MCF 10A (cell line): ENCODE results near the gene PXDC1. TPM values are rescaled to one million over a fixed set of nuclear protein-coding genes. Genes with fewer than 3 reads are reported as not detected.

Experiments used
- BruUV-seq: library from RNA; stranded (reverse); fragments of 400-500 nt; replicated peaks from 2 replicates; lab custom pipeline; 2021; lab: Mats Ljungman, UMichigan
- CTCF ChIA-PET: fragments of 300-600 bp; sonication (Branson Sonifier 250); formaldehyde crosslinking; extraction: SDS; loops from one replicate; lab custom pipeline; 2021; ENCODE audit warnings: antibody characterized with exemption, inconsistent platforms; lab: Yijun Ruan, JAX
- POLR2A ChIA-PET: fragments of 300-600, 350-650 bp; sonication (Branson Sonifier 250); formaldehyde crosslinking; extraction: SDS; loops from one replicate; lab custom pipeline; 2020; ENCODE audit warnings: antibody characterized with exemption, inconsistent platforms; lab: Yijun Ruan, JAX
- DNase-seq: peaks from one replicate; pipeline ENCODE4 v3.0.0-alpha.2; 2018; ENCODE audit not compliant: unreplicated experiment
- H3K27ac Mint-ChIP-seq: one replicate; pipeline ENCODE4 v1.8.0; 2022; ENCODE audit warnings: mild to moderate bottlenecking, low read depth, mixed read lengths; ENCODE audit not compliant: unreplicated experiment
- H3K27me3 Mint-ChIP-seq: one replicate; pipeline ENCODE4 v1.8.0; 2022; ENCODE audit warnings: mixed read lengths; ENCODE audit not compliant: insufficient read depth, unreplicated experiment
- H3K36me3 Mint-ChIP-seq: one replicate; pipeline ENCODE4 v1.8.0; 2022; ENCODE audit warnings: mild to moderate bottlenecking, moderate library complexity, mixed read lengths; ENCODE audit not compliant: insufficient read depth, unreplicated experiment
- H3K4me1 Mint-ChIP-seq: one replicate; pipeline ENCODE4 v1.8.0; 2022; ENCODE audit warnings: mixed read lengths; ENCODE audit not compliant: insufficient read depth, unreplicated experiment
- H3K4me3 Mint-ChIP-seq: one replicate; pipeline ENCODE4 v1.8.0; 2022; ENCODE audit warnings: mild to moderate bottlenecking, moderate library complexity, mixed read lengths; ENCODE audit not compliant: unreplicated experiment
- H3K9me3 Mint-ChIP-seq: one replicate; pipeline ENCODE4 v1.8.0; 2022; ENCODE audit warnings: mixed read lengths; ENCODE audit not compliant: unreplicated experiment
- intact Hi-C: fragments of 100-400 bp; cut with micrococcal nuclease; formaldehyde crosslinking; loops from 2 replicates; pipeline ENCODE4 v1.14.1; 2022
- total RNA-seq: library from RNA; stranded (reverse); gene quantifications from 2 replicates; pipeline ENCODE4 v1.2.3, GENCODE V29; 2022
- TF ChIP-seq, protein P1 (sequence below): fragments of 200-600 bp; IDR thresholded peaks from one replicate; pipeline ENCODE4 v1.8.0; 2022; ENCODE audit warnings: antibody characterized with exemption, mild to moderate bottlenecking; ENCODE audit not compliant: unreplicated experiment

PXDC1 gene
- total RNA-seq, 1 experiment from 2014 or later: 48.1 TPM

DNA sequence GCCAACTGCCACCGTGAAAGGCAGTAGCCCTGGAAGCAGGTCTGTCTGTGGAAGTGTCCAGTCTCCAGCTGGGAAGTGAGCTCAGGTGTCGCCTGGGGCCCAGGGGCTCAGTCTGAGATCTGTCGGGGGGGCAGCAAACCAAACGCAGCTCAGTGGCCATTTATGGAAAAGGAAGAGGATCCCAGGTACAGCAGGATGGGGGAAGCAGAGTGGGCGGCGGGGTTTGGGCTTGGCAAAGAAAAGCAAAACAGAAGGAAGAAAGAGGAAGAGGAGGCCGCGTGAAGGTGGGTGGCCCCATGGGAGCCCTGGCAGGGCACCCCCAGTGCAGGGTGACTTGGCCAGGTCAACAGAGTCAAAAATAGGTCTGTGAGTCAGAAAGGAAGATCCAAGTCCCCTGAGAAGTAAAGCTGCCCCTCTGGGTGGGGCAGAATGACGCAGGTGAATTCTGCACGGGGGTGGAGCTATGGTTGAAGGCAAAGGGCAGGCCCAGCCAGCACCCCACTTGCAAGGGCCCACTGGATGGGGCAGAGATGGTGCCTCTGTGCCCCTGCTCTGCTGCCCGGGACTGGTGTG lies 5.3 kb downstream of the PXDC1 start:
- Mint-ChIP-seq H3K9me3 (no peaks in the 10 kb centered on the region), H3K4me3 (no peak overlapping the region), H3K4me1 (peaks cover 50% of the 10 kb centered on the region), H3K27me3 (no peaks in the 10 kb centered on the region), H3K27ac (no peak overlapping the region), H3K36me3 (peaks cover 7% of the 10 kb centered on the region)
- intact Hi-C loops: no loop called here
- TF ChIP-seq, protein P1, sequence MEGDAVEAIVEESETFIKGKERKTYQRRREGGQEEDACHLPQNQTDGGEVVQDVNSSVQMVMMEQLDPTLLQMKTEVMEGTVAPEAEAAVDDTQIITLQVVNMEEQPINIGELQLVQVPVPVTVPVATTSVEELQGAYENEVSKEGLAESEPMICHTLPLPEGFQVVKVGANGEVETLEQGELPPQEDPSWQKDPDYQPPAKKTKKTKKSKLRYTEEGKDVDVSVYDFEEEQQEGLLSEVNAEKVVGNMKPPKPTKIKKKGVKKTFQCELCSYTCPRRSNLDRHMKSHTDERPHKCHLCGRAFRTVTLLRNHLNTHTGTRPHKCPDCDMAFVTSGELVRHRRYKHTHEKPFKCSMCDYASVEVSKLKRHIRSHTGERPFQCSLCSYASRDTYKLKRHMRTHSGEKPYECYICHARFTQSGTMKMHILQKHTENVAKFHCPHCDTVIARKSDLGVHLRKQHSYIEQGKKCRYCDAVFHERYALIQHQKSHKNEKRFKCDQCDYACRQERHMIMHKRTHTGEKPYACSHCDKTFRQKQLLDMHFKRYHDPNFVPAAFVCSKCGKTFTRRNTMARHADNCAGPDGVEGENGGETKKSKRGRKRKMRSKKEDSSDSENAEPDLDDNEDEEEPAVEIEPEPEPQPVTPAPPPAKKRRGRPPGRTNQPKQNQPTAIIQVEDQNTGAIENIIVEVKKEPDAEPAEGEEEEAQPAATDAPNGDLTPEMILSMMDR: no peak
- no TSS peak for BruUV-seq
- CTCF ChIA-PET: interaction anchor here (0.6 to 4.5 kb wide), 13 partner anchors 51 to 464 kb away, joined by 3 to 41 read pairs (median 4); partner anchors contain the start of gene FAM50B
- POLR2A ChIA-PET: interaction anchor here (0.6 to 1.2 kb wide), 4 partner anchors 36 to 287 kb away, joined by 3 read pairs; no protein-coding TSS in a partner anchor
- DNase-seq: no peak

DNA sequence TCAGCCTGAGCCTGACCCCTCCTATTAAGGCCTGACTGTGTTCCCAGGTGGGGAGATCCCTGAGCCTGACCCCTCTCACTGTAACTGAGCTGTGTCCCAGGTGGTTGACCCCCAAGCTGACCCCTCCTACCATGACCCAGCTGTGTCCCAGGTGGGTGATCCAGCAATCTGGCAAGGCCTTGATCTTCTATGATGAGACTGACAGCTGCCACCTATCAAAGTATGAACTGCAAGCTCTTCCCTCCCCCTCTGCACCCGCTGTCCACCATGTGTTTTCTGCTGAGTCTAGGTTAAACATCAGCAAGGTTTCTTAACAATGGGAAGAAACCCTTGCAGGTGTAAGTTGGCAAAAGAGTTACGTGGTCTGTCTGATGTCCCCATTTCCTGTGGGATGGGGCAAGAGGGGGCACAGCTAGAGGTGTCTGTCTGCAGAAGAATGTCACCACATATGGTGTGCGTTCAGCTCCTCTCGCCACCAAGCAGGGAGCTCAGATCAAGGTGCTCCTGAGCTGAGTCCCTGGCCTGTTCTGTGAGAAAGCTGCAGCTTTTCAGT lies 5.9 kb downstream of the PXDC1 start:
- ChIA-PET CTCF (interaction anchor here (0.6 to 4.5 kb wide), 12 partner anchors 51 to 606 kb away, joined by 3 to 41 read pairs (median 4); partner anchors contain the start of gene FAM50B), POLR2A (interaction anchor here (0.6 to 1.2 kb wide), 4 partner anchors 36 to 287 kb away, joined by 3 read pairs; no protein-coding TSS in a partner anchor)
- no peak overlapping the region for H3K4me3 Mint-ChIP-seq
- peaks cover 7% of the 10 kb centered on the region for H3K36me3 Mint-ChIP-seq
- H3K27me3 Mint-ChIP-seq: no peaks in the 10 kb centered on the region
- H3K27ac Mint-ChIP-seq: no peak overlapping the region
- no peak for DNase-seq
- BruUV-seq: no TSS peak
- no peaks in the 10 kb centered on the region for H3K9me3 Mint-ChIP-seq
- H3K4me1 Mint-ChIP-seq: peaks cover 50% of the 10 kb centered on the region
- intact Hi-C loops: no loop called here
- TF ChIP-seq, protein P1: no peak

DNA sequence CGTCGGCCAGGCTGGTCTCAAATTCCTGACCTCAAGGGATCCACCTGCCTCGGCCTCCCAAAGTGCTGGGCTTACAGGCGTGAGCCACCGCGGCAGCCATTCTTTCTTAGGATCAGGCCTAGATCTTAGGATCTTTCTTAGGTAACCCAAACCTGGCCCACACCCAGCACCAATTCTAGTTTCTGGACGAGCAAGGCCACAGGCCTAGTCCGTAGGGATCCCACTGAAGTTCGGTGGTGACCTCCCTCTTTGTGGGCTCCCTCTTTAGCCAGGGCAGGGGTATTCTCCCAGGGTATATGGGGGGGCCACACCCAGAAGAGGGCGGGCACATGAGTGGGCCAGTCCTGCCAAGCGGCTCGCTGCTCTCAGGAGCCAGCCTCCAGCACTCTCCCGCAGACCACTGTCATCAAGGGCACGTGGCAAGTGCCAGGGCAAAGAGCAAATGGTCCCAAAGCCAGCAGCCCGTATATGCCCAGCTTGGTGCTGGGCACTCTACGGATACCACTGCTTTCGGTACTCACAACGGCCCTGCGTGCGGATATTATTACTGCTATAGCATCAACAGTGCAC lies 6.5 kb downstream of the PXDC1 start:
- no peak overlapping the region for H3K27ac Mint-ChIP-seq
- no peak for DNase-seq
- H3K4me3 Mint-ChIP-seq: no peak overlapping the region
- H3K36me3 Mint-ChIP-seq: peaks cover under 1% of the 10 kb centered on the region
- no peaks in the 10 kb centered on the region for H3K9me3 Mint-ChIP-seq
- BruUV-seq: no TSS peak
- ChIA-PET POLR2A (interaction anchor here (1.2 to 1.4 kb wide), 2 partner anchors 37 to 103 kb away, joined by 3 to 4 read pairs; no protein-coding TSS in a partner anchor), CTCF (interaction anchor here (0.6 to 4.5 kb wide), 8 partner anchors 86 to 607 kb away, joined by 3 to 41 read pairs (median 4); partner anchors contain the start of gene FAM50B)
- H3K4me1 Mint-ChIP-seq: peaks cover 50% of the 10 kb centered on the region
- TF ChIP-seq, protein P1: no peak
- H3K27me3 Mint-ChIP-seq: no peaks in the 10 kb centered on the region
- intact Hi-C loops: no loop called here
